ENCODE data around the gene SPART.

The SPART gene, protein sequence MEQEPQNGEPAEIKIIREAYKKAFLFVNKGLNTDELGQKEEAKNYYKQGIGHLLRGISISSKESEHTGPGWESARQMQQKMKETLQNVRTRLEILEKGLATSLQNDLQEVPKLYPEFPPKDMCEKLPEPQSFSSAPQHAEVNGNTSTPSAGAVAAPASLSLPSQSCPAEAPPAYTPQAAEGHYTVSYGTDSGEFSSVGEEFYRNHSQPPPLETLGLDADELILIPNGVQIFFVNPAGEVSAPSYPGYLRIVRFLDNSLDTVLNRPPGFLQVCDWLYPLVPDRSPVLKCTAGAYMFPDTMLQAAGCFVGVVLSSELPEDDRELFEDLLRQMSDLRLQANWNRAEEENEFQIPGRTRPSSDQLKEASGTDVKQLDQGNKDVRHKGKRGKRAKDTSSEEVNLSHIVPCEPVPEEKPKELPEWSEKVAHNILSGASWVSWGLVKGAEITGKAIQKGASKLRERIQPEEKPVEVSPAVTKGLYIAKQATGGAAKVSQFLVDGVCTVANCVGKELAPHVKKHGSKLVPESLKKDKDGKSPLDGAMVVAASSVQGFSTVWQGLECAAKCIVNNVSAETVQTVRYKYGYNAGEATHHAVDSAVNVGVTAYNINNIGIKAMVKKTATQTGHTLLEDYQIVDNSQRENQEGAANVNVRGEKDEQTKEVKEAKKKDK

DNA sequence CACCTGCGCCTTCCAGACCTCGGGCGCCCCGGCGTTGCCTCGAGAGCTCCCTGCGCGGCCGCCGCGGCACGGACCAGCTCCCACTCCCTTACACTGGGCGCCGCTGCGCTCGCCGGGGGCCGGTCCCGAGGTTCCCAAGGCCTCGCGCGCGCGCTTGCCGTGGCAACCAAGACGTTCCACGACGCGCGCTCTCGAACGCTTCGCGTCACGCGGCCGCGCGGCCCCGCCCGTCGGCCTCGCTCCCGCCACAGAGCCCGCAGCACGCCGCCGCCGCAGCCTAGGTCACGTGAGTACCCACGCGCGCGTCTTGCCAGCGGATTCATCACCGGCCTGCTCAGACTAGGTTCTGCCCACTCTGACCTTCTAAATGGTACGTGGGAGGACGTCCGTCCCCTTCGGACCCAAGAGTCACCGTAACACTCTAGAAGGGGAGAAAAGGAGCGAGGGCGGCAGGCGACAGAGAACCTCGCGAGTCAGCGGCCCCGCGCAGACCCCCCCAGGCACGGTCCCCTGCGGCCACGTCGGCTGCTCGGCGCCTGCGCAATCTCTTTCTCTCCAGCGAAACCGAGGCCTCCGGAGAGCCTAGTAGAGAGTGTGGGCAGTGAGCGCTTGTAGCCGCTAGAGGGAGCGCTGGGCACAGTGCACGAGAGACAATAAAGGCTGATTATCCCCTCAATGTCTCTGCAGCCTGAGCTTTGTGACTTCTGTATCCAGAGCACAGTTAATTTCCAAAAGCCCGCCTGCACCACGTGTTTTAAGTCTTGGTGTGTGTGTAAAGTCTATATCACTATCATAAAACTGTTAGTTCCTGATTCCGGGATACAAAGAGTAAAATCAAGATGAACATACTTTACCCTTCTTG lies at the start of gene SPART:
SPART (minus strand) TSS at position 173 of the 862 bp plus-strand sequence. CDS start 10,564 bp downstream, outside the sequence.
- DNase-seq (ENCODE audit: low spot score) = peak; percentile 61

DNA sequence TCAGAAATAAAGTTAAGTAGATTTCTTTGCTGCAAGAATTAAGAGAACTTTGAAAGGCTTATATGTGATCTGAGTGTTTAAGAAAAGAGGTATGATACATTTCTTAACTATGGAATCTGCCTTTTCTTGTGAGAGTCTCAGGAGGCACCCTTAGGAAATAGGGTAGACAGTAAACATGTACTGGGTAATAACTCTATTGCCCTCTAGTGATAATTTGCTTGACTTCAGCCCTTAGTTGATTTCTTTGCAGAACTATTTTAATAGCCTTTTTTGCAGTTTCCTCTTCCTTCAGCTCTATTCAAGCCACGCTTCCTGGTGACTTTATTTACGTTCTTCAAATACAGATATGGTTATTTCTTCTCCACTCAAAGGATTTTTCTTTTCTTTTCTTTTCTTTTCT lies 49.1 kb upstream of the SPART start:
- DNase-seq (ENCODE audit: low spot score) = peak; percentile 19

DNA sequence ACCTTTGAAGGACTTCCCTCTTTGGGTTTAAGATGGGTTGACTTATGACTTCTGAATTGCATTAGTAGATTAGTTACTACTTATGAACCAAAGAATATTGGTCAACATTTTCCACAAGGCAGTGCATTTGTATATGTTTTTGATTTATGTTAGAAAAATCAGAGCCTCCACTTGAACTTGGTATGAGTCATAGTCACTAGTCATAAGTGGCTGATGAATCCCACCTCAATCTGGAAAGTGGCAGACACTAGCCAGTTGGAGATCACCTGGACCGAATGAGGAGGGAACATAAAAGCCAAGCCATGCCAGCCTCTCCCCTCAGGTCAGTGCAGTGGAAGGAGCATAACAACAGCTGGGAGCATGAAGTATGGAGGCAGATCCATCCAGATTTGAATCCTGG lies 39.3 kb upstream of the SPART start:
- no peak for DNase-seq (ENCODE audit: low spot score)

DNA sequence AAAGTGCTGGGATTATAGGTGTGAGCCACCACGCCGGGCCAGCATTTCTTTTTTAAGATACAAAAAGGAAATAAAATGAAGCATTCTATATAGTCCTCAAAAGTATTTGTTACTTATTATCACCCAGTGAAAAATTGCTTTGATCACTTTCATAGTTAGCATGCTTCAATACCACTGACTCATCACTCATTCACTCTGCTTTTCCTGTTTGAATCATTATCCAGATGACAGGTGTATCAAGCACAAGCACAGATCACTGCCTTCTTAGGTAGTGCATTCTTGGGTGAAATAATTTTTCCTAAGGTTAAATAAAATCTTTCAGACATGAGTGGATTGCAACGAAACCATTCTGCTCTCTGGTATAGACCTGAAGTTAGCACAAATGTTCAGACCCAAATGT lies 35.8 kb upstream of the SPART start:
- DNase-seq (ENCODE audit: low spot score) = no peak

DNA sequence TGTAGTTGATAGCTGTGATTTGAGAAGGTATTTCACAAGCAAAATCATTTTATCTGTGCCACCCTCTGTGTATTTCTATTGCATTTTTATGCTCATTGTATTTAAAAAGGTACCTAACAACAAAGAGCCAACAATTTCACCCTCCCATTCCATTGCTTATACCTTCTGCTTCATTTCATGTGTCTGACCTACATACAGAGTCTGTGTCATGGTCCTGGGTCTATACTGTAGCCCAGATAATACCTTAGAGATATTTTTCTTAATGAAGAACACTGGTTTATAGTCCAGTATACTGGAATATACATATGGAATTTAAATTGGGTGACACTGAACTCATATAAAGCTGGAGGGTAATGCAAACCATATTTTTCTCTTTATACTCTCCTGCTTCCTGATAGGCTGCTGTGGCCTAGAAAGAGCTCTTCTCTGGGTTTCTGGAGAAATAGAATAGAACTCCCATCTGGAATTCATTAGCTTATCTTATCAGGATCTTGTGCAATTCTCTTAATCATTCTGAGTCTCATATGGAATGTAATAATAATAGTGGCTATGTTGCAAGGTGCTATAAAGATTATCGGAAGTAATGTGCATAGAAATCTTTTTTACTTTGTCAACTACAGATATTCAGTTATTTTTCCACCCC lies 31.8 kb upstream of the SPART start:
- no peak for DNase-seq (ENCODE audit: low spot score)

DNA sequence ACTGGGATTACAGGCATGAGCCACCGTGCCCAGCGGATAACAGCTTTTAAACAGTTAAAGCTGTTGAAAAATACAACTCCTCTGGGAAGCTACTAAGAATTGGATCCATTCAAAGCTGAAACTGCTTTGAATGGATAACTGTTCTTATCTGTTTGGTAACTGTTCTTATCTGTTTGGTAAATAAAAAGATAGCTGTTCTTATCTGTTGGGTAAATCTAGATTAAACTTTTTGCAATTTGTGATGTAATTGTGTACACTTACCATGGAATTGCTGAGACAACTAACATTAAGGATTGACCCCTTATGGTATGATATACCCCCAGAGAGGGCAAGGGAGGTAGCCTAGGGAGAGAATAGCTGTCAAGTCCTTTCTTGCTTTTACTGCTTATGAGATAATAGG lies 27.9 kb upstream of the SPART start:
- DNase-seq (ENCODE audit: low spot score) = no peak

DNA sequence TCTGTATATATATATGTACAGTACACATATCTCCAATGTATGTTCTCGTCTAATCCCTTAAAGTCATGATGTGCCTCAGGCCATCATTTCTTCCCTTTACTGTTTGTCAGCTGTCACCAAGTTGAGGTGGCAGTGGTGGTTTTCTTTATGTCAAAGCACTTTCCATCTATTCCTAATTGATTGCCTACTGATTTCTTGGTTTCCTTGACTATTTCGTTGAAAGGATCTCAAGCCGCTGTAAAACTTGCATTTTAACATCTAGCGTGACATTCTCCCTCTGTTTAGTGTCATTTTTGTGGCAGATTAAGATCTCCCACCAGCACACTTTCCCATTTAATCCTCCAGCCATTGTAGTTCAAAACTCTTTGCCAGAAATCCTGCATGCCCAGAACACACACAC lies 25.0 kb upstream of the SPART start:
- DNase-seq (ENCODE audit: low spot score) = no peak

DNA sequence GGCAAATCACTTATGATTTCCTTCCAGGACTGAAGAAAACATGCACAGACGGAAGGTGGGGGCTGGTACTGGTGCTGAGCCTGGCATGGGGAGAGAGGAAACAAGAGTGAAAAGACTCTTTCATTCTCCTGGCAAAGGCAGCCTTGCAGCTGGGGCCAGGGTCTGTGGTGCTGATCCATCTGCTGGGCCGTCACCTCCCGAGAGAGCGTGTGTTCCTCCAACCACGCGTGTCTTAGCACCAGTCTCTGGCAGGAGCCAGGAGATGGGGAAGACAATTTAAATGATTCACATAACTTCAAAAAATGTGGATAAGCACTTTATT lies 23.9 kb upstream of the SPART start:
- no peak for DNase-seq (ENCODE audit: low spot score)

DNA sequence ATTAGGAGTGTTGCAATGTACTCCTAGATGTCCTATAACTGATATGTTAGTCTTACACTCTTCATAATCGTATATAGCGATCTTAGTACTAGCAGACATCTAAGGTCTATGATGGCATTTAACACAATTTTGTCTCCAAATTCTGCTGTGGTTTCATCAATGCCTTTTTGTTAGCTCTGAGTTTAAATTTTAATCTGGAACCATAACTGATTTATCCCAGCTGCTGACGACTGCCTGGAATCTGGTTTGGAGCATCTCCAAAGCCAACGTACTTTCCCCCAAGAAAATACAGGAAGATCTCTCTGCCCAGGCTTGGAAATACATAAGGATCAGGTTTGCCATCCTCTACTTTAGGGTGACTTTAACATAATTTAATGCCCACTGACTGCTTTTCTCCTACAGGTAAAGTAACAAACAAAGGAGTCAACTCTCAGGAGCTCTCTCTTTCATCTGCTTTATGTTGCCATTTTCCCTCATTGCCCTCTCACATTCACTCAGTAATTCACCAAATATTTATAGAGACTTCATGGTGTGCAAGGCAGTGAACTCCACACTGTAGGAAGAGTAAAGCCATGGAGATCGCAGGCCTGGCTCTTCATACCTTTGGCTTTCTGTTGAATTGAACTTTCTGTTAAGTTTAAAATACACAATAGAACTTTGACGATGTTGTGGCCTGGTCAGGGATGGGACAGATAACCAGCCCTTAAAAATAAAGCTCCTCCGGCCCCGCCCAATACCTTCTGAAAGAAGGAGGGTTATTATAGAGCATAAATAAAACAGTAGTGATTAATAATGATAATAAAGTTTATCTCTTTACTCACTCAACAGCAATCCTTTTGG lies 23.3 kb upstream of the SPART start:
- DNase-seq (ENCODE audit: low spot score) = no peak

DNA sequence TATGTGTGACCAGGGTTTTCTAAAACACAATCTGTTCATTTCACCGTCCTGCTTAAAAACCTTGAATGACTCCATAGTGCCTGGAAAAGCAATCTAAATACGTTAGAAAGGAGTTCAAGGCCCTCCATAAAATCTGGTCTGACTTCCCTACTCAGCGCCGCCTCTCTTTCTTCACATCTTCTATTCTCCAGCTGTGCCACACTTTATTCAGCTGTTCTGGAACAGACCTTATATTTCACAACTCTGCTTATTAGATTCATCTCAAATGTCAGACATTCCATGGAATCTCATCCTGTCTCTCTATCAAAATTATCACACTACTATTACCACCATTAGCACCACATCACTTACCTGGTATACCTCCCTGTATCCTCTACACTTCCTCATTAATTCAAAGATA lies 19.8 kb upstream of the SPART start:
- DNase-seq (ENCODE audit: low spot score) = no peak

DNA sequence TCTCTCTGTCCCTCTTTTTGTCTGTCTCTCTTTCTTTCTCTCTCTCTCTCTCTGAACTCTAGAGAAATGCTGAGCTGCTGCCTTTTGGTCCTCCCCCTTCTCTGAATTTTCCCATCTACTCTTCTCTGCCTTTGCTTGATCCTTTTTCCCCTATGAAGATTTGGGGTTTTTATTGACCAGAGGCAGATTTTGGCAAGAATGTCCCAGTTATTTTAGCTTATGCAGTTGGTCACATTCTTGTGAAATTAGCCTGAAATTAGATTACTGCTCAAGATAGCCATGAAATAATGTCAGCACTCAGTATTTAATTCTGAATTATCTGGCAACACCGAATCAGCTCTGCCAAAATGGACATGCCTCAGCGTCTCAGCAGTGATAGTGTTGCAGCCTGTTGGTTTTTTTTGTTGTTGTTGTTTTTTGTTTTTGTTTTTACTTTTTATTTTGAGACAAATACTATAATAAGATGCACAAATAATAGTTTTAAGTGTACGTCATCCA lies 17.2 kb upstream of the SPART start:
- DNase-seq (ENCODE audit: low spot score) = no peak

DNA sequence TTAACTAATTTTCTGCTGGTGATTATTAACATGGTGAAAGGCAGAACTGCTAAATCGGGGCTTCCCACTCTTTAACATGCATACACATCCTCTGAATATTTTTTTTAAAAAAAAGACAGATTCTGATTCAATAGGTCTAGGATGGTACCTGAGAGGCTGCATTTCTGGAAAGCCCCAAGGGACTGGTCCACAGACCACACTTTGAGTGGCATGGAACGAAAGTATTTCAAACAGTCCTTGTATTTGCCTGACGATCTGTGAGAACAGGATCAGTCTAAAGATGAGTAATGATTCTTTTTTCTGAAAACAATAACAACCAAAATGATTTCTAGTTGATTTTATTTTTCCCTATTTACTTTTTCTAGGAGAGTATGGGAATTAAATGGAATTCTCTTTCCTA lies 16.7 kb upstream of the SPART start:
- DNase-seq (ENCODE audit: low spot score) = no peak

DNA sequence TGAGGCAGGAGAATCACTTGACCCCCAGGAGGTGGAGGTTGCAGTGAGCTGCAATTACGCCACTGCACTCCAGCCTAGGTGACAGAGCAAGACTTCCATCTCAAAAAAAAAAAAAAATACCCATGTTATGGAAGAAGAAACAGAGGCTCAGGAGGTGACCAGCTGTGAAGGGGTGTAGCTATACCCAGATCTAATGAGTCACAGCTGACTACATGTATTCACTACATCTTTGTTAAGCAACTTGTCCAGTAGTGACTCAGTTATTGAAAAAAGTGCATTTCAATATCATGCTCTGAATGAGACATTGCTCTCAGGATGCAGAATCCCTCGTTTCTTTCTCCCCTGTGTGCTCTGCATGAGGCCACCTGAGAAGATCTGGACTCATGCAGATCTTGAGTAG lies 16.1 kb upstream of the SPART start:
- no peak for DNase-seq (ENCODE audit: low spot score)

DNA sequence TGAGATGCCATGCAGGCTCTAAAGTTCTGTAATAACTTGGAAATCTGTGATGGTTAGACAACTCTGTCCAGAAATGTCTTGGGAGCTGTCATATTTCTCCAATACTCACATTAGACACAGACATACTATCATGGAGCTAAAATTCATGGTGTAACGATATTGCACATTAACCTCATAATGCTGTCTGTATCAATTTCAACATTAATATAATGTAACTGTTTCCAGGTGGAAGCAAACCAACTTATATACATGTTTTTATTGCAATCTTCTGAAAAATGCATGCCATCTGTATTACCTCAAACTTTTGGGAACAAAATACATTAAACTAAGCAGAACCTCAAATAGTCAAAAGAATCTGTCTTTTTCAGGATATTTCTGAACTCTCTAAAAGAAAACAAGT lies 14.7 kb upstream of the SPART start:
- no peak for DNase-seq (ENCODE audit: low spot score)

DNA sequence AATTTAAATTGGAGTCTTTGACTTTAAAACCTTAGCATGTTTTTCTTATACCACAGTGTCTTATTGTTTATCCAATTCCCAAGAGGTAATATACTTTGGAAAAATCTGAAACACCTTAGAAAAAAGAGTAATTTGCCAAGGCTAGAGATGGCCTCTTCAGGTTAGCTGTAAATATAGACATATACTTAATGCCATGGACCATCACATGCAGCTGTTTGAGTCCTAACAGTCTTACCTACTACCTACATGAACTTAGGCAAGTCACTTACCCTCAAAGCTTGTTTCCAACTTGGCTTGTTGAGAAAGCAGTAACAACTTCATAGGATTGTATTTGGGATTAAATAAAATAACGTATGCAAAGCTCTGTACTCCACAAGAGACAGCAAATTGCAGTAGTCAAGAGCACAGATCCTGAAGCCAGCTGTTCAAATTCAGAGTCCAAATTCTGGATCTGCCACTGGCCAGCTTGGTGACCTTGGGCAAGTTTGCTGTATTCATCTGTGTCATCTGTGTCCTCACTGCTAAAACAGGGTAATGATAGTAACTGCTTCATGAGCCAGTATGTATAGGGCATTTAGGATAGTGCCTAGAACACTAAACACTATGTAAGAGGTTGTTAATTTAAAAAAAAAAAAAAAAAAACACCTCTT lies 13.2 kb upstream of the SPART start:
- no peak for DNase-seq (ENCODE audit: low spot score)

DNA sequence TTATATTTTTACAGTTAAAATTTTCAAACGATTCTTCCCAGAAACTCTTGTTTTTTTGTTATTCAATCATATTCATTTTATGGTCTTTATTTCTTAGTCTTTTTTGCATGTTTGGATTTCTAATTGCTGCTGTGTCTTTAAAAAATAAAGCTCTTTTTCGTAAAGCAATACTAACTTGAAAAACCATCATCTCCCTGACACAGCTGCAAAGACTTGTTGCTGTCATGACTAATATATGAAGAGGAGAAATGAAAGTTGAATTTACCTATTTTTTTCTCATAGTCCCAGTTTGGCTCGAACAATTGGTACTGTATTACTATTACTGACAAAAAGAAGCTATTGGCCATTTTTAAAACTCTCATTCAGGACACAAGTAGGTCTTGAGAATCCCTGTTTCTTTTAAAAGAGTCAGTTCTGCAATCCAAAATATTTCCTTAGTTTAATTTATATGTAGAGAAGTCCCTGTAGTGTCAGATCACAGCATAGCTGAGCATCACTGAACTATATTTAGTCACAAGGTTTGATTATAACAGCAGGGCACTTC lies 12.1 kb upstream of the SPART start:
- no peak for DNase-seq (ENCODE audit: low spot score)

DNA sequence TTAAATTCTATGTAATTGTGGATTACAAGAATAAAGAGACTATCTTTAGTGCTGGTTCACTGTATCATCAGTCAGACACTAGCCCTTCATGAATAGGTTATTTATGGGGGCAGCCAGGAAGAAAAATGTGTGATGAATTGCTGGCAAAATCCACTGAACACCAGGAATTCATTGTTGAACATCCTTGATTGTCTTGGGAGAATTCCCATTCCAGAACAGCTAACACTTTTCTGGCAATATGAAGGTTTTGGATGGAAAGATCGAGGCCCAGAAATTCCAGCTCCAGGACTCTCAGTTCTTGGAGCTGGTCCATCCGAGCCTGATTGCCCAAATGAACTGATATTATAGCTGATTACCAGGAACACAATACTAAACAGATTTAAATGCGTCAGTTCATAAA lies 11.5 kb upstream of the SPART start:
- no peak for DNase-seq (ENCODE audit: low spot score)

DNA sequence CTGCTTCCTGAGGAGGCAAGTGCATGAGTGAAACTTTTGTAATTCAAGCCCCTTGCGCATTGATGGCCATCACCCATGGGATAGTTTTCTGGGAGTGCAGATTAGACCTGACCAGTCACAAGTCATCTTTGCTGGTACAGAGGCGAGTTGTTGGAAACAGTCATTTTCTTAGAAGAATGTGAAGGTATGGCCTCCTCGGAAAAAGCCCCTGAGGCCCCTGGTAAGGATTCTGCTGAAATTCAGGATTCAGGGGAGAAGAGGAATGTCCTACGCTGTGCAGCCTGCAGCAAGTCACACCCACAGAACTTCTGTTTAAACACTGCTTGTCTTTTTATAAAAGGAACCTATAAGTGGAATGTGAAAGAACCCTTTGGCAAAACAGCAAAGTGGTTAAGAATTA lies 11.0 kb upstream of the SPART start:
- DNase-seq (ENCODE audit: low spot score) = no peak

DNA sequence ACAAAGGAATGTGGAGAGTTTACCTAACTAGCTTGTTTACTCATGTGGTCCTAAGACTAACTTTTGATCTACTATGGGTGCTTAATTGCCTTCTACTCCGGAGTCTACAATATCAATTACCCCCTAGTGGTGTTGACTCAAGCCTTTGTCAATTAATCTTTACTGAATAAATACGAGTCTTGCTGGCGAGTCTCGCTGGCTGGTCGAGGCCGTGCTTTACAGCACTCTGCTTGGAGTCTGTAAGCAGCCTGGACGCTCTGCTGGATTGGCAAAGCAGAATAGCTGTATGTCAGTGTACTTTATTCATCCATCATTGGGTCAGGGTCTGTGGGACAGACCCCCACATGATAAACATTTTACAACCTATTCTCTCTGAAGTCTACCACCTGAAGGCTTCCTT lies 9.9 kb upstream of the SPART start:
- DNase-seq (ENCODE audit: low spot score) = no peak

DNA sequence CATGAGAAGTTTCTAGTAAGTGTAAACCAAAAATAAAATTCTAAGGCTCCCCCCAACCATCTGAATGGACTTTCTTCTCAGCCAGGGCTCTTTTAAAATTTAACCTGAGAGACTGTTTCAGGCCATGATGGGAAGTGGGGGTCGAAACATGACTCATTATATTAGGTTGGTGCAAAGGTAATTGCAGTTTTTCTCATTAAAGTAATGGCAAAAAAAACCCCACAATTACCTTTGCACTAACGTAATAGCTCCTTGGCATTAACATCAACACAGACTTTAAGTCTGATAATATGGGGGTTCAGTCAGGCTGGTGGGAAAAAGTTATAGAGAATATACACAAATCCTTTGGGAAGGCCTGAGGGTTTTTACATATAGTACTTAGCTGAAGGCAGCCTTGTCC lies 9.4 kb upstream of the SPART start:
- DNase-seq (ENCODE audit: low spot score) = no peak

Data from NAMALWA (cell line).